GM12892 (cell line): ENCODE results near the gene TMEM171.

Experiments used
- DNase-seq: peaks from one replicate; pipeline ENCODE4 v3.0.0; 2011; ENCODE audit not compliant: insufficient read length
- FAIRE-seq: peaks from 2 replicates; lab custom pipeline; 2011; peaks lifted over from hg19 to GRCh38; lab: Jason Lieb, UNC
- POLR2A ChIP-seq: IDR thresholded peaks from 2 replicates; pipeline ENCODE4 v1.6.1; 2011; ENCODE audit warnings: low read depth, low read length, control low read depth
- POLR2AphosphoS5 ChIP-seq: IDR thresholded peaks from 2 replicates; pipeline ENCODE4 v1.6.1; 2011; ENCODE audit warnings: low read depth, low read length, control low read depth
- TAF1 ChIP-seq: IDR thresholded peaks from 2 replicates; pipeline ENCODE4 v1.6.1; 2011; ENCODE audit warnings: low read depth, mild to moderate bottlenecking, control low read depth, low read length, borderline replicate concordance

Gene TMEM171

DNA sequence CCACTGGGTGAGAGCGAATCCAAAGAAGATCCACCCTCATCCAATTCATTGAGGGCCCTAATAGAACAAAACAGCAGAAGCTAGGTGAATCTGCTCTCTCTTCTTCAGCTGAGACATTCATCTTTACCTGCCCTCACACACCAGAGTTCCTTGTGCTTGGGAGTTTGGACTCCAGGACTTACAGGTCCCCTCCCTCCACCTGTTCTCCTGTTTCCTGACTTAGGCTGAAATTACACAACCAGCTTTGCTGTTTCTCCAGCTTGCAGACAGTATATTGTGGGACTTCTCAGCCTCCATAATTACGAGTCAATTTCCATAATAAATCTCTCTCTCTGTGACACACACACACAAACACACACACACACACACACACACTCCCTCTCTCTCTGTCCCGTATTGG lies 19.1 kb downstream of the TMEM171 start:
- DNase-seq (no peak), FAIRE-seq (no peak)
- TF ChIP-seq POLR2A: no peak
- TF ChIP-seq POLR2AphosphoS5: no peak
- TF ChIP-seq TAF1: no peak

DNA sequence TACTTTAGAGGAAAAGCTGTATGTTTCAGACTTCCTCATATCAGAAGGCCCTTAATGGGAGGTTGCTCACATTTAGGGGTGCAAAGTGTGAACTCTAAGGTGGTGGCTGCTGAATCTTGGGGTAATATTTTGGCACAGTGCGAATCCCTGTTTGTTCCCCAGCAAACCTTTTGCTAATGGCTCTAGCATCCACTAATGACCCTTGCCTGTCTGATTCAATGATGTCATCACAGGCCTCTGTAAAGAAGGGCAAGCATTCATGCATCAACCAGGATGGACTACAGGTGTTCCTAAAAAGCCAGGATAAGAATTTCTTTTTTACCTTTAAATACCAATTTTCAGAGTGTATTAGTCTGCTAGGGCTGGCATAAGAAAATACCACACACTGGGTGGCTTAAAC lies 20.4 kb downstream of the TMEM171 start:
- no peak for TF ChIP-seq TAF1
- TF ChIP-seq POLR2A: no peak
- TF ChIP-seq POLR2AphosphoS5: no peak
- FAIRE-seq (no peak), DNase-seq (no peak)

DNA sequence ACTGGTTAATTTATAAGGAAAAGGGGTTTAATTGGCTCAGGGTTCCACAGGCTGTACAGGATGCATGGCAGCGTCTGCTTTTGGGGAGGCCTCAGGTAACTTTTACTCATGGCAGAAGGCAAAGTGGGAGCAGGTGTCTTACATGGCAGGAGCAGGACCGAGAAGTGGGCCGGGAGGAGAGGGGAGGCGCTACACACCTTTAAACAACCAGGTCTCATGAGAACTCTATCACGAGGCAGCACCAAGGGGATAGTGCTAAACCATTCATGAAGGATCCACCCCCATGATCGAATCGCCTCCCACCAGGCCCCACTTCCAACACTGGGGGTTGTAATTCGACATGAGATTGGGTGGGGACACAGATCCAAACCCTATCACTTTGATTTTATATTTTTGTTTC lies 21.7 kb downstream of the TMEM171 start:
- FAIRE-seq (no peak), DNase-seq (no peak)
- TF ChIP-seq POLR2AphosphoS5 (no peak), TAF1 (no peak), POLR2A (no peak)

DNA sequence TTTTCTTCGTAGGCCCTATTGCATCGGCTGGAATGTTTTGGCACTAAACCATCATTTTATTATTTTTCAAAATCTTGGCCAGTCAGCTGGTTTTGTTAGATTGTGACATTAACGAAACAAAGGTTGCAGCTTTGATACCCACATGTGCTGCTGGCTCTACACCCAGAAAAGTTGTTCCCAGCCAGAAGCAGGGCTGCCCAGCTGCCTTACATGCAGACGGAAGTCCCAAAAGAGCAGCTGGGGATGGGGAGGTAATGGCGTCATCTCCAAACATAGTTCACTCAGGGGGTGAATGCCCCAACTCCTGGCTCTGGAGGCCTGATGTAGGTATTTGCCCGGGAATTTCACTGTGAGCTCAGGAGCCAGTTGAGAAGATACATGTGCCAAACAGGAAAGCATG lies 23.3 kb downstream of the TMEM171 start:
- FAIRE-seq: no peak
- no peak for DNase-seq
- no peak for TF ChIP-seq POLR2A
- TF ChIP-seq TAF1: no peak
- no peak for TF ChIP-seq POLR2AphosphoS5

DNA sequence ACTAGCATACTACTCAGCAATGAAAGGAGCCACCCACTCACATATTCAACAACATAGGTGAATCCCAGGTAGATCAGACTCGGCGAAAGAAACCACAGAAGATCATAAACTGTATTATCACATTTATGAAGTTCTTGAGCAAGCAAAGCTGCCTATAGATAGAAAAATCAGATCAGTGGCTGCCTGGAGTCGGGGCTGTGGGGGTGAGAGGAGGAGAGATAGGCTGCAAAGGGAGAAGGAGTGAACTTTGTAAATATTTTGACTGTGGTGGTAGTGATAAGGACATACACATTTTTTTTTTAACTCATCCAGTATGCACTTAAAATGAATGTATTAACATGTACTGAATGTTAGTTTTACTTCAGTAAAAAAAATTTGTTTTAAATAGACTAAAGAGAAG lies 29.2 kb downstream of the TMEM171 start:
- DNase-seq (no peak), FAIRE-seq (no peak)
- no peak for TF ChIP-seq POLR2AphosphoS5
- no peak for TF ChIP-seq POLR2A
- no peak for TF ChIP-seq TAF1

DNA sequence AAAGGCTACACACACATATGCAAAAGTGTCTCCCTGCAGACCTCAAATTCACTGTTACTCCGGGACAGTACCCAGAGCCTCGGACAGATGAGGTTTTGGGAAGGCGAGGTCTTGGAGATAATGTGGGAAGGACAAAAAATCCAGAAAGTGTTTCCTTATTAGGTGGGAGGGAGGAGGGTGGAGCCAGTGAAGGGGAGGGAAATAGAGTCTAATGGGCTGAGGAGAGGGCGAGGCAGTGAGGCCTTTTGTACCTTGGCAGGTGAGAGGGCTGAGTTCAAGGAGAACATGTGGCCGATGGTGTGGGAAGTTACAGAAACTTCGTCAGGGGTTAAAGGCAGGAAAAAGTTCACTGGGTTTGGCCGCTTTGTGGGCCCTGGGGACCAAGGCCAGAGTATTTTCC lies 30.5 kb downstream of the TMEM171 start:
- TF ChIP-seq POLR2A: no peak
- no peak for TF ChIP-seq POLR2AphosphoS5
- TF ChIP-seq TAF1: no peak
- DNase-seq (no peak), FAIRE-seq (no peak)

DNA sequence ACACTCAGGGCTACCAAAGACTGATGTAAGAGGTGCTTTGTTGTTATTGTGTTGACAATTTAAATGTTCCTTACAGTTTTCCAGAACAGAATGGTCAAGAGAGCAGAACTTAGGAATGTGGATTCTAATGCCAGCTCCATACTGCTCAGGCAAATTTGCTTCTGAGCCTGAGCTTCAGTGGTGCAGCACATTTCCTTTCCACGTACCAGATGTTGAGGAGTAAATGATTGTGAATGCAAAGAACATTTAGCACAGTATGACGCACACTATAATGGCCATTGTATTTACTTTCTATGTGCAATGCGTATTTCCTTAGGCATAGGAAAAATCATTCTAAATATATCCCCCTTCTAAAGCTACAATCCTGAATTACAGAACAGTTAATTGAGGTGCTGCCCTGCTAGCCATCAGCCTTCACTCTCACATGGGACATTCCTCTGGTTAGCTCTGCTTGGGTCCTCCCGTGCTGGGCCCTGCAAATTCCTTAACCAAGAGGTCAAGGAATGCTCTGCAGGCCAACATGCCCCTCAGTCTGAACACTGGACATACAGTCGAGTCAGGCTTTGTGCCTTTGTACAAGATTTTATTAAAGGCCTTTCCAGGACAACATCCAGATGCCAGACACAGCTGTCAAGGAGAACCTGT lies 31.5 kb downstream of the TMEM171 start:
- no peak for DNase-seq
- no peak for FAIRE-seq
- TF ChIP-seq POLR2A (no peak), TAF1 (no peak), POLR2AphosphoS5 (no peak)

DNA sequence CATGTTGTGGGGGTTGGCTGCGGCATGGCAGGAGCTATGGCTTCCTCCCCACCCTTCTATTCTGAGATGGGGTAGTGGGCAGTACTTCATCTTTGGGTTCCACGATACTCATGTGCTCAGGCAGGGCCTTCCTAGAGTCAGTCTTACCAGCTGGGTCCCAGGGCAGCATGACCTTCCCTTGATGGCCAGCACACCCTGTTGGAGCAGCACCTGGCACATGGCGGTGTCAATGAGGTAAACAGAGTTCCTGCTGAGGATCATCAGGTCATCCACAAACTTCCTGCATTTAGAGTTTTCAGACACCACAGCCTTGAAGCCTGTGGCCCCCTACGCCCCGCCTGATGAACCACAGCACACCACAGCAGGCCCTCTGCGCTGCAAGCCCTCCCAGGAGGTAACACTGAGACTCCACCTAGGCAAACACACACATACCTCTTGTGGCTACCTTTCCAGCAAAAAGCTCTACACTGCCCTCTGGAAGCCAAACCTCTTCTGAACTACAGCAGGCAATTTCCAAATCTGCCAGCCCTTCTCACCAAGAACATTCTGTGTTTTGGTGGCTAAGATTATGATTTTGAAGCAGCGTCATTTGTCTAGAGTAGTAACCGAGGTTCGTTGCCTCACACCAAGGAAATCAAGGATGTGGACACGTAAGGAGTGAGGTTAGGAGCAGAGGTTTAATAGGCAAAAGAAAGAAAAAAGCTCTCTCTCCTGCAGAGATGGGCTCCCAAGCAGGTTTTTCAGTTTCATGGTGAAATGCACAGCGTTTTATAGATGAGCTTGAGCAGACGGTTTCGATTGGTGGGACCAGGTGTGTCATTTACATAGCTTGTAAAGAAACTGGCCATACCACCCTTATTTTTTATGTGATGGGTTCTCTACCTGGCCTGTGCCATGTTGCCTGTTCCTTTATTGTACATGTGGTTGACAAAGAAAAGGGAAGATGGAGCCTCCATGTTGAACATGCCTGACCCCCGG lies 32.3 kb downstream of the TMEM171 start:
- TF ChIP-seq TAF1: no peak
- FAIRE-seq: no peak
- DNase-seq: no peak

DNA sequence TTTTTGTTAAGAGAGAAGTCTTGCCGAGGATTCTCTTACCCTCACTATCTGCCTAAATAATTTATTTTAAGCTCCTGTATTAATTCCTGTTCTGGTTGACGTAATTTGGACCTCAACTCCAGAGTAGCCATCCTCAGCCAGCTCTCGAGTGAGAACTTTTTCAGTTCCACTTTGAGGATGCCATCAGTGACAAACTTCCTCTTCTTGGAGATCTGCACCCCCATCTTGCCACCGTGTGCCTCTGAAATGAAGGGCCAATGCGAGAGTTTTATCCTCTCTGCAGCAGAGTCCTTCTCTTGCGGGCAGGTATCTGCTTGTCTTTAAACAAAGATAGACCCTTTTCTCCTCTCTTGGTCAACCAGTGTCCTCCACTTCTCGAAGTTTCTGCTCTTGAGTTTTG lies 33.1 kb downstream of the TMEM171 start:
- no peak for DNase-seq
- TF ChIP-seq POLR2AphosphoS5 (no peak), TAF1 (no peak), POLR2A (no peak)
- FAIRE-seq: no peak

DNA sequence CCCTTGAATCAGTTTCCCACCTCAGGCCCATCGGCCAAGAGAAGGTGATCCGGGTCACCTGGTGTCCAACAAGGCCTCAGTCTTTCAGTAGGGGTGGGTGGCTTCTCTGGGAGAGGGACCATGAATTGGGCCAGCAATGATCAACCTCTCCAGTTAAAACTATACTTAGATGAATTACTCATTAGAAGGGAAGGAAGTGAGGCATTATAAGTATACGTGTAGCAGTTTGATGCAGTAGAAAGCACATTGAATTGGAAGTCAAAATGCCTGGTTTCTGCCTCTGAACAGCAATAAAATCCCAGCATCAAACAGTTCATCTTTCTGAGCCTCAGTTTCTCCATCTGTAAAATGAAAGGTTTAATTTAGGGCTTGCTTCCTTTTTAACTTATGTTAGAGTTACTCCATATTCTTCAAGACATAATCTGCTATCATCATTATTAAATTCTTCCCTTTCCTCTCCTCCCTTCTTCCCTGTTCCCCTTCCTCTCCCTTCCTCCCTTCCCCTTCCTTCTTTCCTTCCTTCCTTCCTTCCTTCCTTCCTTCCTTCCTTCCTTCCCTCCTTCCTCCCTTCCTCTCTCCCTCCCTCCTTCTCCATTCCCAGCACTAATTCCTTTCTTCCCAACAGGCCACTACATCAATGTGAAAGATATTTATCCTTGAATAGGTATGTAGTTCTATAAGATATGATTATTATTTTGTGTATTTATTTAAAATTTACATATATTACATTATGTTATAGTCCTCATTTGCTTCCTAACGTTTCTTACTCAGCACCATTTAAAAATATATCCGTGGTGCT lies 34.0 kb downstream of the TMEM171 start:
- DNase-seq (no peak), FAIRE-seq (no peak)
- TF ChIP-seq TAF1 (no peak), POLR2AphosphoS5 (no peak), POLR2A (no peak)

DNA sequence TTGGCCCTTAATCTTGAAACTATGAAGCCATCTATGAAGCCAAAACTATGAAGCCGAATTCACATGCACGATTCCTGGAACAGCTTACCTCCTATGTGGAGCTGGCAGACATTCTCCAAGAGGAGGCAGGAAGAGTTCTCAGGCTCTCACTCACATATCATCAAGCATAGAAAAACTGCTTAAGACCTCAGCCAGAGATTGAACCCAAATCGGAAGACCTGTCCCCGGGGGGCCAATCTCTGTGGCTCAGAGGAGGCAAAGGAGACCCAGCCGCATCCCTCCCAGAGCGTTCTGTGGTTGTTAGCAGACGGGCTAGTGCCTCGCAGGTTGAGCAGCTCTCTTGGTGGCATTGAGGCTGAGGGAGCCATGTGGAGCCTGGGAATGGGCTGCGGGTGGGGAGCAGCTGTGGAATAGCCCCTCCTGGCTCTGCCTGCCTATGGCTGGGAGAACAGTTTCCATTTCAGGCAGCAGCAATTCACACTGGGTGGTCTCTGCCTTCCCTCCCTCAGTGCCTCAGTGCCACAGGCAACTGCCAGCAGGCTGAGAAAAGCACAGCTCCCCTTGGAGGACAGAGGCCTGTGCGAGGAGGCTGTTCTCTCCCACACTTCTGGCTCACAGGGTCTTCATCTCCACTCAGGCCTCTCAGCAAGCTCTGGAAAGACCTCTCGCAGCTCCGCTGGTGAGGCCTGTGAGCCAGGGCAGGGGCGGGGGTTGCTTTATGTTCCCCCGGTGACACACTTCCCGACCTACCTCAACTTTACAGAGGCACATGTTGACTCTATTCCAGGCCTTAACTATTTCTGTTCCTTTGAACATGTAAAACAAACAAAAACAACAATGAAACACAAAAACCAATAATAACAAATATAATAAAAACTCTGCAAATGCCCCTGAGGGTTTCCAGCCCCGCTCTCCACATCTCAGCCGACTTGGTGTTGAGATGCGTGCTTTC lies 35.2 kb downstream of the TMEM171 start:
- FAIRE-seq: no peak
- DNase-seq: no peak
- no peak for TF ChIP-seq POLR2AphosphoS5
- TF ChIP-seq POLR2A: no peak
- TF ChIP-seq TAF1: no peak
